ENCODE measurements around the gene JAML.

The JAML gene

GRCh38 chr11:118161786-118162185 lies 63.0 kb downstream of the JAML start:
- Histone ChIP-seq H3K27ac (no peak overlapping the region), H3K27me3 (peaks cover 27% of the 10 kb centered on the region), H3K36me3 (no peaks in the 10 kb centered on the region), H3K4me3 (ENCODE audit: low read depth in 1 of 2, low read length in 1 of 2) (no peak overlapping the region), H3K4me1 (ENCODE audit: control insufficient read depth in 1 of 2, insufficient read depth in 1 of 2, low read depth in 1 of 2, low read length in 1 of 2) (peaks cover 11 to 12% of the 10 kb centered on the region in 2 experiments), H3K9me3 (no peaks in the 10 kb centered on the region)
- no peak for TF ChIP-seq CTCF (IDR thresholded peaks at IDR 0.05)

GRCh38 chr11:118157186-118157895 lies 67.5 kb downstream of the JAML start:
- Histone ChIP-seq H3K27me3 (peaks cover 72% of the 10 kb centered on the region), H3K27ac (no peak overlapping the region), H3K36me3 (no peaks in the 10 kb centered on the region), H3K9me3 (no peaks in the 10 kb centered on the region), H3K4me1 (ENCODE audit: control insufficient read depth in 1 of 2, insufficient read depth in 1 of 2, low read depth in 1 of 2, low read length in 1 of 2) (peaks cover 0 to 11% of the 10 kb centered on the region in 2 experiments), H3K4me3 (ENCODE audit: low read depth in 1 of 2, low read length in 1 of 2) (no peak overlapping the region)
- no peak for TF ChIP-seq CTCF (IDR thresholded peaks at IDR 0.05)

GRCh38 chr11:118156531-118157185 lies 68.2 kb downstream of the JAML start:
- peaks cover 0 to 11% of the 10 kb centered on the region in 2 experiments for H3K4me1 ChIP-seq (ENCODE audit: control insufficient read depth in 1 of 2, insufficient read depth in 1 of 2, low read depth in 1 of 2, low read length in 1 of 2)
- H3K27me3 ChIP-seq = peaks cover 78% of the 10 kb centered on the region
- no peak overlapping the region for H3K4me3 ChIP-seq (ENCODE audit: low read depth in 1 of 2, low read length in 1 of 2)
- H3K27ac ChIP-seq = no peak overlapping the region
- H3K36me3 ChIP-seq = no peaks in the 10 kb centered on the region
- no peak for TF ChIP-seq CTCF (IDR thresholded peaks at IDR 0.05)
- no peaks in the 10 kb centered on the region for H3K9me3 ChIP-seq

- no peak overlapping the region for H3K4me3 ChIP-seq (ENCODE audit: low read depth in 1 of 2, low read length in 1 of 2)
- H3K4me1 ChIP-seq (ENCODE audit: control insufficient read depth in 1 of 2, insufficient read depth in 1 of 2, low read depth in 1 of 2, low read length in 1 of 2) = peaks cover 0 to 11% of the 10 kb centered on the region in 2 experiments
- no peaks in the 10 kb centered on the region for H3K36me3 ChIP-seq
- TF ChIP-seq CTCF (IDR thresholded peaks at IDR 0.05) = no peak
- no peak overlapping the region for H3K27ac ChIP-seq
- H3K27me3 ChIP-seq = peaks cover 86% of the 10 kb centered on the region
- H3K9me3 ChIP-seq = no peaks in the 10 kb centered on the region
Measured at GRCh38 chr11:118155776-118156530, 68.9 kb downstream of the JAML start.

- Histone ChIP-seq H3K36me3 (no peaks in the 10 kb centered on the region), H3K27ac (no peak overlapping the region), H3K4me1 (ENCODE audit: control insufficient read depth in 1 of 2, insufficient read depth in 1 of 2, low read depth in 1 of 2, low read length in 1 of 2) (peaks cover 0 to 11% of the 10 kb centered on the region in 2 experiments), H3K9me3 (no peaks in the 10 kb centered on the region), H3K4me3 (ENCODE audit: low read depth in 1 of 2, low read length in 1 of 2) (no peak overlapping the region), H3K27me3 (peaks cover 99% of the 10 kb centered on the region)
- no peak for TF ChIP-seq CTCF (IDR thresholded peaks at IDR 0.05)
Measured at GRCh38 chr11:118154641-118155040, 70.2 kb downstream of the JAML start.
